ENCODE measurements around the gene ID2. TPM values are rescaled to one million over a fixed set of nuclear protein-coding genes. Genes with fewer than 3 reads are reported as not detected.
"Not testable (repeated sequence)": the region's sequence is repeated elsewhere in the genome, so short reads cannot be mapped to it uniquely, and the experiment has no call there.

ID2 gene
- total and polyA plus RNA-seq, 4 donors = 149 to 488 (median 245) TPM

GRCh38 chr2:8725838-8726237 is 44.0 kb downstream of the ID2 start (continued):
- TF ChIP-seq NR2F2 (IDR thresholded peaks at IDR 0.05) = no peak
- TF ChIP-seq EGR1 (IDR thresholded peaks at IDR 0.05; ENCODE audit: low read depth in 2 of 2) = no peak

- no peak for DNase-seq (ENCODE audit: low spot score)
- Histone ChIP-seq H3K36me3 (ENCODE audit: control insufficient read depth in 4 of 4, insufficient read depth in 3 of 4, low read depth in 1 of 4, low read length in 3 of 4) (peaks cover 14 to 42% (median 36%) of the 10 kb centered on the region in 4 donors), H3K4me3 (ENCODE audit: low read depth in 1 of 3, low read length in 3 of 3) (no peak overlapping the region), H3K4me1 (ENCODE audit: control insufficient read depth in 4 of 4, insufficient read depth in 4 of 4, low read length in 3 of 4) (no peaks in the 10 kb centered on the region), H3K27me3 (ENCODE audit: control insufficient read depth in 4 of 4, insufficient read depth in 4 of 4, low read length in 3 of 4) (no peaks in the 10 kb centered on the region), H3K27ac (ENCODE audit: low read depth in 1 of 2, low read length in 2 of 2) (no peak overlapping the region), H3K9me3 (ENCODE audit: control insufficient read depth in 4 of 4, low read length in 3 of 4) (no peaks in the 10 kb centered on the region), H3K9ac (ENCODE audit: low read depth in 1 of 2, low read length in 2 of 2) (no peak overlapping the region)
- no peak for TF ChIP-seq JUND (IDR thresholded peaks at IDR 0.05)
- TF ChIP-seq TAF1 (conservative IDR thresholded peaks at IDR 0.05) = no peak
- no peak for TF ChIP-seq CTCF (IDR thresholded peaks at IDR 0.05; ENCODE audit: low read depth, low read length, missing input control)
- no peak for TF ChIP-seq ZBTB33 (IDR thresholded peaks at IDR 0.05)
- TF ChIP-seq SP1 (IDR thresholded peaks at IDR 0.05) = no peak
- no peak for TF ChIP-seq HNF4G (IDR thresholded peaks at IDR 0.05)
- TF ChIP-seq YY1 (IDR thresholded peaks at IDR 0.05) = no peak
- TF ChIP-seq ATF3 (IDR thresholded peaks at IDR 0.05) = no peak
- no peak for TF ChIP-seq RAD21 (IDR thresholded peaks at IDR 0.05)
- TF ChIP-seq MAX (IDR thresholded peaks at IDR 0.05) = no peak
- TF ChIP-seq RXRA (IDR thresholded peaks at IDR 0.05) = no peak
- no peak for TF ChIP-seq NR2F2 (IDR thresholded peaks at IDR 0.05)
- WGBS = 96% methylated on average over 7 of the region's 7 CpGs
Measured at GRCh38 chr2:8728305-8729015, 46.6 kb downstream of the ID2 start.

- not testable (repeated sequence) for H3K27ac ChIP-seq (ENCODE audit: low read depth in 1 of 2, low read length in 2 of 2); DNase-seq (ENCODE audit: low spot score); H3K9me3 ChIP-seq (ENCODE audit: control insufficient read depth in 4 of 4, low read length in 3 of 4); H3K9ac ChIP-seq (ENCODE audit: low read depth in 1 of 2, low read length in 2 of 2); H3K4me1 ChIP-seq (ENCODE audit: control insufficient read depth in 4 of 4, insufficient read depth in 4 of 4, low read length in 3 of 4); H3K4me3 ChIP-seq (ENCODE audit: low read depth in 1 of 3, low read length in 3 of 3); H3K27me3 ChIP-seq (ENCODE audit: control insufficient read depth in 4 of 4, insufficient read depth in 4 of 4, low read length in 3 of 4)
- peaks cover 16 to 47% (median 38%) of the 10 kb centered on the region in 4 donors for H3K36me3 ChIP-seq (ENCODE audit: control insufficient read depth in 4 of 4, insufficient read depth in 3 of 4, low read depth in 1 of 4, low read length in 3 of 4)
- WGBS = 93% methylated on average over 5 of the region's 5 CpGs
Measured at GRCh38 chr2:8729101-8729500, 47.2 kb downstream of the ID2 start.
